Mammary epithelial cell (primary cell): ENCODE data around the gene TNFRSF13B.

ENCODE experiments used
- EZH2 ChIP-seq: IDR thresholded peaks from 2 replicates; pipeline ENCODE4 v1.6.1; 2012; ENCODE audit warnings: low read length, inconsistent platforms, borderline replicate concordance
- TF ChIP-seq, protein P1 (sequence below), 2 donors: IDR thresholded peaks in 1 of 2; conservative IDR thresholded peaks in 1 of 2; 2 replicates each; pipeline ENCODE4 v1.5.1; 2011 to 2012; ENCODE audit warnings: inconsistent platforms in 2 of 2, low read length in 2 of 2, mild to moderate bottlenecking in 2 of 2, control low read depth in 1 of 2, low read depth in 1 of 2; ENCODE audit not compliant: insufficient read depth in 1 of 2; ENCODE audit errors: extremely low read depth in 1 of 2

GRCh38 chr17:16939606-16940115, 32.3 kb downstream of the TNFRSF13B start:
- TF ChIP-seq, protein P1, sequence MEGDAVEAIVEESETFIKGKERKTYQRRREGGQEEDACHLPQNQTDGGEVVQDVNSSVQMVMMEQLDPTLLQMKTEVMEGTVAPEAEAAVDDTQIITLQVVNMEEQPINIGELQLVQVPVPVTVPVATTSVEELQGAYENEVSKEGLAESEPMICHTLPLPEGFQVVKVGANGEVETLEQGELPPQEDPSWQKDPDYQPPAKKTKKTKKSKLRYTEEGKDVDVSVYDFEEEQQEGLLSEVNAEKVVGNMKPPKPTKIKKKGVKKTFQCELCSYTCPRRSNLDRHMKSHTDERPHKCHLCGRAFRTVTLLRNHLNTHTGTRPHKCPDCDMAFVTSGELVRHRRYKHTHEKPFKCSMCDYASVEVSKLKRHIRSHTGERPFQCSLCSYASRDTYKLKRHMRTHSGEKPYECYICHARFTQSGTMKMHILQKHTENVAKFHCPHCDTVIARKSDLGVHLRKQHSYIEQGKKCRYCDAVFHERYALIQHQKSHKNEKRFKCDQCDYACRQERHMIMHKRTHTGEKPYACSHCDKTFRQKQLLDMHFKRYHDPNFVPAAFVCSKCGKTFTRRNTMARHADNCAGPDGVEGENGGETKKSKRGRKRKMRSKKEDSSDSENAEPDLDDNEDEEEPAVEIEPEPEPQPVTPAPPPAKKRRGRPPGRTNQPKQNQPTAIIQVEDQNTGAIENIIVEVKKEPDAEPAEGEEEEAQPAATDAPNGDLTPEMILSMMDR (conservative IDR thresholded peaks at IDR 0.05 in 1 of 2, IDR thresholded peaks at IDR 0.05 in 1 of 2; ENCODE audit: extremely low read depth in 1 of 2, insufficient read depth in 1 of 2, low read depth in 1 of 2, low read length in 2 of 2) = no peak
- no peak for TF ChIP-seq EZH2
